WTC11 (cell line): ENCODE results near the gene NTRK3. TPM values are rescaled to one million over a fixed set of nuclear protein-coding genes. Genes with fewer than 3 reads are reported as not detected.

Experiments
- ATAC-seq: fragments of 200-7000 bp; cut with Tn5 transposase; 2 replicates; pipeline ENCODE4 v1.10.0; 2021; ENCODE audit warnings: mild to moderate bottlenecking, moderate library complexity
- CTCF ChIA-PET: fragments of 300-600 bp; sonication (Branson Sonifier 250); formaldehyde crosslinking; loops from one replicate; lab custom pipeline; 2021; ENCODE audit warnings: antibody characterized with exemption; lab: Charles Lee
- POLR2A ChIA-PET: fragments of 350-600 bp; sonication (Branson Sonifier 250); formaldehyde crosslinking; loops from one replicate; lab custom pipeline; 2021; ENCODE audit warnings: antibody characterized with exemption; lab: Charles Lee
- DNase-seq: peaks from one replicate; pipeline ENCODE4 v3.0.0; 2021; ENCODE audit warnings: low spot score
- H3K27ac Mint-ChIP-seq: 2 replicates; pipeline ENCODE4 v1.8.0; 2021; ENCODE audit warnings: mixed read lengths
- H3K27me3 Mint-ChIP-seq: 2 replicates; pipeline ENCODE4 v1.8.0; 2021; ENCODE audit warnings: low read depth, mild to moderate bottlenecking, moderate library complexity, mixed read lengths
- H3K36me3 Mint-ChIP-seq: 2 replicates; pipeline ENCODE4 v1.8.0; 2021; ENCODE audit warnings: mixed read lengths
- H3K4me1 Mint-ChIP-seq: 2 replicates; pipeline ENCODE4 v1.8.0; 2022; ENCODE audit warnings: mixed read lengths
- H3K4me3 Mint-ChIP-seq: 2 replicates; pipeline ENCODE4 v1.8.0; 2021; ENCODE audit warnings: mild to moderate bottlenecking, moderate library complexity, mixed read lengths
- H3K9me3 Mint-ChIP-seq: 2 replicates; pipeline ENCODE4 v1.8.0; 2021; ENCODE audit warnings: mixed read lengths
- AR ChIP-seq: fragments of 250-450 bp; sonication (Bioruptor Pico); IDR thresholded peaks from 2 replicates; pipeline ENCODE4 v1.9.0; 2021; ENCODE audit warnings: mild to moderate bottlenecking
- ARID4B ChIP-seq: sonication (generic); formaldehyde crosslinking; IDR thresholded peaks from 2 replicates; pipeline ENCODE4 v1.8.0; 2023; ENCODE audit warnings: missing genetic modification reagents, mild to moderate bottlenecking, borderline replicate concordance
- ATF2 ChIP-seq: sonication (generic); formaldehyde crosslinking; IDR thresholded peaks from 2 replicates; pipeline ENCODE4 v1.8.1; 2022; ENCODE audit warnings: low read depth, missing genetic modification reagents, borderline replicate concordance
- CBFB ChIP-seq: sonication (generic); formaldehyde crosslinking; IDR thresholded peaks from 2 replicates; pipeline ENCODE4 v1.8.1; 2022; ENCODE audit warnings: mild to moderate bottlenecking, low read depth, missing genetic modification reagents
- CDX4 ChIP-seq: fragments of 250-450 bp; sonication (Bioruptor Pico); IDR thresholded peaks from 2 replicates; pipeline ENCODE4 v1.9.0; 2021; ENCODE audit warnings: moderate library complexity, mild to moderate bottlenecking, inconsistent platforms, borderline replicate concordance
- CREB1 ChIP-seq: sonication (generic); formaldehyde crosslinking; IDR thresholded peaks from 2 replicates; pipeline ENCODE4 v1.8.0; 2023; ENCODE audit warnings: mild to moderate bottlenecking, missing genetic modification reagents
- E2F1 ChIP-seq: sonication (generic); formaldehyde crosslinking; IDR thresholded peaks from 2 replicates; pipeline ENCODE4 v1.8.0; 2022; ENCODE audit warnings: mild to moderate bottlenecking, missing genetic modification reagents
- ELF4 ChIP-seq: sonication (generic); formaldehyde crosslinking; IDR thresholded peaks from 2 replicates; pipeline ENCODE4 v1.8.1; 2022; ENCODE audit warnings: low read depth, mild to moderate bottlenecking, moderate library complexity, missing genetic modification reagents
- ESRRA ChIP-seq: sonication (generic); formaldehyde crosslinking; IDR thresholded peaks from 2 replicates; pipeline ENCODE4 v1.8.1; 2022; ENCODE audit warnings: mild to moderate bottlenecking, missing genetic modification reagents, borderline replicate concordance
- MAX ChIP-seq: sonication (generic); formaldehyde crosslinking; IDR thresholded peaks from 2 replicates; pipeline ENCODE4 v1.8.0; 2022; ENCODE audit warnings: mild to moderate bottlenecking, missing genetic modification reagents
- NFE2L1 ChIP-seq: sonication (generic); formaldehyde crosslinking; IDR thresholded peaks from 2 replicates; pipeline ENCODE4 v1.8.1; 2023; ENCODE audit warnings: missing genetic modification reagents
- NFYB ChIP-seq: sonication (generic); formaldehyde crosslinking; conservative IDR thresholded peaks from 2 replicates; pipeline ENCODE4 v1.8.0; 2022; ENCODE audit warnings: low read depth, missing genetic modification reagents
- NR3C1 ChIP-seq: sonication (generic); formaldehyde crosslinking; conservative IDR thresholded peaks from 2 replicates; pipeline ENCODE4 v1.8.1; 2023; ENCODE audit warnings: low read depth, mild to moderate bottlenecking, missing genetic modification reagents
- SMAD4 ChIP-seq: sonication (generic); formaldehyde crosslinking; IDR thresholded peaks from 2 replicates; pipeline ENCODE4 v1.8.0; 2022; ENCODE audit warnings: mild to moderate bottlenecking, missing genetic modification reagents
- TEAD4 ChIP-seq: sonication (generic); formaldehyde crosslinking; IDR thresholded peaks from 2 replicates; pipeline ENCODE4 v1.8.0; 2022; ENCODE audit warnings: mild to moderate bottlenecking, missing genetic modification reagents
- ZBTB21 ChIP-seq: sonication (generic); formaldehyde crosslinking; IDR thresholded peaks from 2 replicates; pipeline ENCODE4 v1.8.1; 2023; ENCODE audit warnings: mild to moderate bottlenecking, missing genetic modification reagents, borderline replicate concordance
- total RNA-seq: library from RNA; stranded (reverse); gene quantifications from 3 replicates; pipeline ENCODE4 v1.2.3, GENCODE V29; 2021

The NTRK3 gene
- total RNA-seq, 1 experiment from 2014 or later: 12.3 TPM

GRCh38 chr15:88006146-88006545 lies 250.4 kb downstream of the NTRK3 start:
- H3K4me3 Mint-ChIP-seq: no peak overlapping the region
- peaks cover 5% of the 10 kb centered on the region for H3K9me3 Mint-ChIP-seq
- H3K36me3 Mint-ChIP-seq: no peaks in the 10 kb centered on the region
- H3K27ac Mint-ChIP-seq: no peak overlapping the region
- DNase-seq (no peak), ATAC-seq (no peak)
- no peaks in the 10 kb centered on the region for H3K27me3 Mint-ChIP-seq
- no peak for TF ChIP-seq E2F1 (CRISPR knock-in tag)
- TF ChIP-seq AR (CRISPR knock-in tag): no peak
- no peak for TF ChIP-seq NR3C1
- TF ChIP-seq ARID4B (CRISPR knock-in tag): no peak
- TF ChIP-seq MAX: no peak
- no peak for TF ChIP-seq ATF2 (CRISPR knock-in tag)
- TF ChIP-seq NFYB (CRISPR knock-in tag): no peak
- TF ChIP-seq CDX4 (CRISPR knock-in tag): no peak
- no peak for TF ChIP-seq TEAD4 (CRISPR knock-in tag)
- TF ChIP-seq ESRRA: no peak
- TF ChIP-seq CREB1 (CRISPR knock-in tag): no peak
- no peak for TF ChIP-seq SMAD4
- TF ChIP-seq ELF4: no peak
- TF ChIP-seq ZBTB21 (CRISPR knock-in tag): no peak
- TF ChIP-seq CBFB: no peak
- TF ChIP-seq NFE2L1 (CRISPR knock-in tag): no peak
- no peaks in the 10 kb centered on the region for H3K4me1 Mint-ChIP-seq
- ChIA-PET POLR2A (no interaction called here), CTCF (interaction anchor here (0.9 kb wide), 1 partner anchor 290 kb away, joined by 3 read pairs; no protein-coding TSS in a partner anchor)
